HepG2 (cell line): Measurements from ENCODE around the gene CBL. TPM values are rescaled to one million over a fixed set of nuclear protein-coding genes. Genes with fewer than 3 reads are reported as not detected.
A peak's percentile ranks its signal among the peaks of the same experiment; 100 is the strongest.

Source experiments
- CHD2 ChIP-seq: IDR thresholded peaks from 2 replicates; pipeline ENCODE4 v1.6.1; 2011; ENCODE audit warnings: low read depth, low read length, improper control_type of control experiment
- CREB1 ChIP-seq, 2 experiments: fragments of 450-650 bp in 1 of 2; IDR thresholded peaks; 2 replicates each; pipeline ENCODE4 v1.6.1; 2016 to 2017; ENCODE audit warnings: control low read depth in 1 of 2, mild to moderate bottlenecking in 1 of 2, missing compliant biosample characterization in 1 of 2, missing genetic modification characterization in 1 of 2
- ELF1 ChIP-seq: sonication (generic); formaldehyde crosslinking; IDR thresholded peaks from 2 replicates; pipeline ENCODE4 v1.4.0; 2020; ENCODE audit warnings: missing genetic modification reagents
- ELF4 ChIP-seq: sonication (generic); formaldehyde crosslinking; IDR thresholded peaks from 2 replicates; pipeline ENCODE4 v1.5.0; 2020; ENCODE audit warnings: missing genetic modification reagents, mild to moderate bottlenecking, moderate library complexity, borderline replicate concordance
- FOXA1 ChIP-seq, 2 experiments: fragments of 450-650 bp in 1 of 2; sonication (generic) in 1 of 2; formaldehyde crosslinking in 1 of 2; IDR thresholded peaks; 2 replicates each; pipeline versions ENCODE4 v1.4.0 to v1.6.1; 2016 to 2020; ENCODE audit warnings: missing genetic modification reagents in 1 of 2
- FUBP1 ChIP-seq: sonication (generic); formaldehyde crosslinking; IDR thresholded peaks from 2 replicates; pipeline ENCODE4 v1.5.1; 2020; ENCODE audit warnings: missing genetic modification reagents, mild to moderate bottlenecking, borderline replicate concordance
- ISL2 ChIP-seq: sonication (generic); formaldehyde crosslinking; IDR thresholded peaks from 2 replicates; pipeline ENCODE4 v1.5.0; 2020; ENCODE audit warnings: missing genetic modification reagents
- MXI1 ChIP-seq: IDR thresholded peaks from 3 replicates; pipeline ENCODE4 v1.6.1; 2012; ENCODE audit warnings: low read depth, low read length, inconsistent platforms, borderline replicate concordance
- PTBP1 ChIP-seq: fragments of 200-400 bp; formaldehyde crosslinking; IDR thresholded peaks from 2 replicates; pipeline ENCODE4 v1.6.1; 2018; ENCODE audit warnings: low read length, low read depth; ENCODE audit not compliant: poor library complexity, severe bottlenecking
- RFX5 ChIP-seq: IDR thresholded peaks from 2 replicates; pipeline ENCODE4 v1.6.1; 2011; ENCODE audit warnings: low read depth, low read length, improper control_type of control experiment
- SMYD3 ChIP-seq: sonication (generic); formaldehyde crosslinking; IDR thresholded peaks from 2 replicates; pipeline ENCODE4 v1.8.1; 2023; ENCODE audit warnings: mild to moderate bottlenecking, missing genetic modification reagents
- SRF ChIP-seq: IDR thresholded peaks from 2 replicates; pipeline ENCODE4 v1.6.1; 2011; ENCODE audit warnings: mild to moderate bottlenecking, low read depth, low read length, moderate library complexity
- ZMYM4 ChIP-seq: sonication (generic); formaldehyde crosslinking; IDR thresholded peaks from 2 replicates; pipeline ENCODE4 v1.8.1; 2023; ENCODE audit warnings: mild to moderate bottlenecking, missing genetic modification reagents
- ZNF143 ChIP-seq: sonication (generic); formaldehyde crosslinking; IDR thresholded peaks from 2 replicates; pipeline ENCODE4 v1.4.0; 2020; ENCODE audit warnings: missing genetic modification reagents
- polyA plus RNA-seq, 8 experiments: library from polyadenylated mRNA; depleted of rRNA in 3 of 8; stranded (reverse) in 7 of 8; unstranded in 1 of 8; fragments of >200 nt; fragmentation: Illumina TruSeq in 4 of 8; extraction: Trizol in 4 of 8; gene quantifications; 2 replicates each; pipeline versions ENCODE4 v1.2.1 to v1.2.3, GENCODE V29; 2011 to 2016; ENCODE audit warnings: low read depth in 4 of 8, missing spikeins in 1 of 8, mixed read lengths in 1 of 8; ENCODE audit not compliant: insufficient read depth in 1 of 8
- total RNA-seq, 5 experiments: library from RNA; depleted of rRNA; stranded (reverse); fragments of >200 nt; fragmentation: Illumina TruSeq; extraction: Trizol; gene quantifications; 2 replicates each; pipeline ENCODE4 v1.2.3, GENCODE V29; 2016; ENCODE audit warnings: low read depth in 1 of 5
- TF ChIP-seq, protein P1 (sequence below): sonication (generic); formaldehyde crosslinking; conservative IDR thresholded peaks from 2 replicates; pipeline ENCODE4 v1.4.0; 2020; ENCODE audit warnings: missing genetic modification reagents
- TF ChIP-seq, protein P2 (sequence below): sonication (generic); formaldehyde crosslinking; IDR thresholded peaks from 2 replicates; pipeline ENCODE4 v1.4.0; 2020; ENCODE audit warnings: mild to moderate bottlenecking, missing genetic modification reagents, borderline replicate concordance
- TF ChIP-seq, protein P3 (sequence below): sonication (generic); formaldehyde crosslinking; IDR thresholded peaks from 2 replicates; pipeline ENCODE4 v1.8.0; 2022; ENCODE audit warnings: missing genetic modification reagents, mild to moderate bottlenecking, borderline replicate concordance

The CBL gene
- total and polyA plus RNA-seq, 2 of the 13 experiments (the other 11 are each of a cell fraction or from before 2014, with no cell fraction given): 6.6 to 7.4 TPM

DNA sequence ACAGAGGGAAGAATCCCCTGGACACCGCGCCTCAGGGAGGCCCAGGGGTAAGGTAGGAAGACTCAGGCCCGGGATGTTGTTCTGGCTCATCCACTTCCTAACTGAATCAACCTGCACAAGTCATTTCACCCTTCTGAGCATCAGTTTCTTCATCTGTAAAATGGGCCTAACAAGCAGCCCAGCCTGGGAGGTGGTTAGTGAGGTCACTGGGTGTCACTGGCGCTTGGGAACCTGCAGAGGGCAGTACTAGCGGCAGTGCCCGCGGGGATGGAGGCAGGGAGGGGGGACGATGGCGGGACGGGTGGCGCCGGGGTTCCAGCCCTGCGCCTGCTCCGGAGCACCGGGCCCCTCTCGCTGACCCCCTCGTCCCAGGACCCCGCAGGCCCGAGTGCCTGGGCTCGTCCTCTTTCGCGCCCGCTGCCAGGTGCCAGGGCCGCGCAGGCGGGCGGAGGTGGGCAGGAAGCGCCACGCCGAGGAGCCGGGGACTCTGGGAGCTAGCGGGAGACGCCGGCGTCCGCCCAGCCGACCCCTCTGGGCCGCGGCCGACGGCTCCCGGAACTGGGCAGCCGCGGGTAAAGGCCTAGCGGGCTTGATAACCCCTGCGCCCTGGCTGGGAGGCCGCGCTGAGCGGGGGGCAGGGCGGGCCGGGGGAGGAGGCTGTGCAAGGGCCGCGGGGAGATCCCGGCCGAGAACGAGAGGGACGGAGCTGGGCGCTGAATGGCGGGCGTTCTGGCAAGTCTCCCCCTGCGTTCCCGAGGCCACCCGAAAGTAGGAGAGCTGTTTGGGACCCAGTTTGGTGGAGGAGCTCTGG lies 37.5 kb upstream of the CBL start, which contains the start of gene NLRX1 (continued):
- TF ChIP-seq ZMYM4 (CRISPR knock-in tag): peak; percentile 54
- TF ChIP-seq MXI1: no peak
- TF ChIP-seq CREB1 (IDR thresholded peaks at IDR 0.05): peak; percentile 72
- no peak for TF ChIP-seq CREB1 (CRISPR knock-in tag; IDR thresholded peaks at IDR 0.05)
- TF ChIP-seq, protein P1, sequence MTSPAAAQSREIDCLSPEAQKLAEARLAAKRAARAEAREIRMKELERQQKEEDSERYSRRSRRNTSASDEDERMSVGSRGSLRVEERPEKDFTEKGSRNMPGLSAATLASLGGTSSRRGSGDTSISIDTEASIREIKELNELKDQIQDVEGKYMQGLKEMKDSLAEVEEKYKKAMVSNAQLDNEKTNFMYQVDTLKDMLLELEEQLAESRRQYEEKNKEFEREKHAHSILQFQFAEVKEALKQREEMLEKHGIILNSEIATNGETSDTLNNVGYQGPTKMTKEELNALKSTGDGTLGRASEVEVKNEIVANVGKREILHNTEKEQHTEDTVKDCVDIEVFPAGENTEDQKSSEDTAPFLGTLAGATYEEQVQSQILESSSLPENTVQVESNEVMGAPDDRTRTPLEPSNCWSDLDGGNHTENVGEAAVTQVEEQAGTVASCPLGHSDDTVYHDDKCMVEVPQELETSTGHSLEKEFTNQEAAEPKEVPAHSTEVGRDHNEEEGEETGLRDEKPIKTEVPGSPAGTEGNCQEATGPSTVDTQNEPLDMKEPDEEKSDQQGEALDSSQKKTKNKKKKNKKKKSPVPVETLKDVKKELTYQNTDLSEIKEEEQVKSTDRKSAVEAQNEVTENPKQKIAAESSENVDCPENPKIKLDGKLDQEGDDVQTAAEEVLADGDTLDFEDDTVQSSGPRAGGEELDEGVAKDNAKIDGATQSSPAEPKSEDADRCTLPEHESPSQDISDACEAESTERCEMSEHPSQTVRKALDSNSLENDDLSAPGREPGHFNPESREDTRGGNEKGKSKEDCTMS (CRISPR knock-in tag): no peak
- TF ChIP-seq FUBP1: no peak
- no peak for TF ChIP-seq RFX5
- no peak for TF ChIP-seq SRF
- 0 out of 2 replicates have a peak, but pooled peaks have one; percentile 11 for TF ChIP-seq CHD2
- TF ChIP-seq, protein P2, sequence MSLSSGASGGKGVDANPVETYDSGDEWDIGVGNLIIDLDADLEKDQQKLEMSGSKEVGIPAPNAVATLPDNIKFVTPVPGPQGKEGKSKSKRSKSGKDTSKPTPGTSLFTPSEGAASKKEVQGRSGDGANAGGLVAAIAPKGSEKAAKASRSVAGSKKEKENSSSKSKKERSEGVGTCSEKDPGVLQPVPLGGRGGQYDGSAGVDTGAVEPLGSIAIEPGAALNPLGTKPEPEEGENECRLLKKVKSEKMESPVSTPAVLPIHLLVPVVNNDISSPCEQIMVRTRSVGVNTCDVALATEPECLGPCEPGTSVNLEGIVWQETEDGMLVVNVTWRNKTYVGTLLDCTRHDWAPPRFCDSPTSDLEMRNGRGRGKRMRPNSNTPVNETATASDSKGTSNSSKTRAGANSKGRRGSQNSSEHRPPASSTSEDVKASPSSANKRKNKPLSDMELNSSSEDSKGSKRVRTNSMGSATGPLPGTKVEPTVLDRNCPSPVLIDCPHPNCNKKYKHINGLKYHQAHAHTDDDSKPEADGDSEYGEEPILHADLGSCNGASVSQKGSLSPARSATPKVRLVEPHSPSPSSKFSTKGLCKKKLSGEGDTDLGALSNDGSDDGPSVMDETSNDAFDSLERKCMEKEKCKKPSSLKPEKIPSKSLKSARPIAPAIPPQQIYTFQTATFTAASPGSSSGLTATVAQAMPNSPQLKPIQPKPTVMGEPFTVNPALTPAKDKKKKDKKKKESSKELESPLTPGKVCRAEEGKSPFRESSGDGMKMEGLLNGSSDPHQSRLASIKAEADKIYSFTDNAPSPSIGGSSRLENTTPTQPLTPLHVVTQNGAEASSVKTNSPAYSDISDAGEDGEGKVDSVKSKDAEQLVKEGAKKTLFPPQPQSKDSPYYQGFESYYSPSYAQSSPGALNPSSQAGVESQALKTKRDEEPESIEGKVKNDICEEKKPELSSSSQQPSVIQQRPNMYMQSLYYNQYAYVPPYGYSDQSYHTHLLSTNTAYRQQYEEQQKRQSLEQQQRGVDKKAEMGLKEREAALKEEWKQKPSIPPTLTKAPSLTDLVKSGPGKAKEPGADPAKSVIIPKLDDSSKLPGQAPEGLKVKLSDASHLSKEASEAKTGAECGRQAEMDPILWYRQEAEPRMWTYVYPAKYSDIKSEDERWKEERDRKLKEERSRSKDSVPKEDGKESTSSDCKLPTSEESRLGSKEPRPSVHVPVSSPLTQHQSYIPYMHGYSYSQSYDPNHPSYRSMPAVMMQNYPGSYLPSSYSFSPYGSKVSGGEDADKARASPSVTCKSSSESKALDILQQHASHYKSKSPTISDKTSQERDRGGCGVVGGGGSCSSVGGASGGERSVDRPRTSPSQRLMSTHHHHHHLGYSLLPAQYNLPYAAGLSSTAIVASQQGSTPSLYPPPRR: no peak; the same call in 1 of the 2 replicates
- no peak; the same call in 1 of the 2 replicates for TF ChIP-seq ELF1 (CRISPR knock-in tag)
- peak; percentile 62 for TF ChIP-seq ZNF143 (CRISPR knock-in tag)
- TF ChIP-seq ISL2 (CRISPR knock-in tag): peak; percentile 3; the same call in 1 of the 2 replicates
- TF ChIP-seq, protein P3, sequence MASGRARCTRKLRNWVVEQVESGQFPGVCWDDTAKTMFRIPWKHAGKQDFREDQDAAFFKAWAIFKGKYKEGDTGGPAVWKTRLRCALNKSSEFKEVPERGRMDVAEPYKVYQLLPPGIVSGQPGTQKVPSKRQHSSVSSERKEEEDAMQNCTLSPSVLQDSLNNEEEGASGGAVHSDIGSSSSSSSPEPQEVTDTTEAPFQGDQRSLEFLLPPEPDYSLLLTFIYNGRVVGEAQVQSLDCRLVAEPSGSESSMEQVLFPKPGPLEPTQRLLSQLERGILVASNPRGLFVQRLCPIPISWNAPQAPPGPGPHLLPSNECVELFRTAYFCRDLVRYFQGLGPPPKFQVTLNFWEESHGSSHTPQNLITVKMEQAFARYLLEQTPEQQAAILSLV (CRISPR knock-in tag): 0 out of 2 replicates have a peak, but pooled peaks have one; percentile 42
- no peak for TF ChIP-seq ELF4 (CRISPR knock-in tag)
- no peak for TF ChIP-seq FOXA1 (IDR thresholded peaks at IDR 0.05)
- no peak for TF ChIP-seq FOXA1 (CRISPR knock-in tag; IDR thresholded peaks at IDR 0.05)
- no peak for TF ChIP-seq PTBP1
- no peak for TF ChIP-seq SMYD3 (CRISPR knock-in tag)
